HUES6 (cell line): Measurements from ENCODE around the gene ADAT3.

Experiments used
- H3K27ac ChIP-seq: 2 replicates; pipeline ENCODE4 v1.7.0; 2013; ENCODE audit warnings: low read depth, mild to moderate bottlenecking, low read length, inconsistent platforms
- H3K27me3 ChIP-seq: 2 replicates; pipeline ENCODE4 v1.6.1; 2013; ENCODE audit warnings: low read length; ENCODE audit not compliant: control insufficient read depth, insufficient read depth
- H3K36me3 ChIP-seq: 2 replicates; pipeline ENCODE4 v1.6.1; 2013; ENCODE audit warnings: low read length; ENCODE audit not compliant: control insufficient read depth, insufficient read depth
- H3K4me1 ChIP-seq: 2 replicates; pipeline ENCODE4 v1.6.1; 2013; ENCODE audit warnings: low read length; ENCODE audit not compliant: control insufficient read depth, insufficient read depth
- H3K4me3 ChIP-seq: 2 replicates; pipeline ENCODE4 v1.5.1; 2013; ENCODE audit warnings: low read depth, low read length
- H3K9ac ChIP-seq: one replicate; pipeline ENCODE4 v1.6.1; 2013; ENCODE audit warnings: mild to moderate bottlenecking, low read length
- H3K9me3 ChIP-seq: 2 replicates; pipeline ENCODE4 v1.6.1; 2013; ENCODE audit warnings: low read depth, low read length; ENCODE audit not compliant: control insufficient read depth, insufficient read depth

ADAT3 gene

DNA sequence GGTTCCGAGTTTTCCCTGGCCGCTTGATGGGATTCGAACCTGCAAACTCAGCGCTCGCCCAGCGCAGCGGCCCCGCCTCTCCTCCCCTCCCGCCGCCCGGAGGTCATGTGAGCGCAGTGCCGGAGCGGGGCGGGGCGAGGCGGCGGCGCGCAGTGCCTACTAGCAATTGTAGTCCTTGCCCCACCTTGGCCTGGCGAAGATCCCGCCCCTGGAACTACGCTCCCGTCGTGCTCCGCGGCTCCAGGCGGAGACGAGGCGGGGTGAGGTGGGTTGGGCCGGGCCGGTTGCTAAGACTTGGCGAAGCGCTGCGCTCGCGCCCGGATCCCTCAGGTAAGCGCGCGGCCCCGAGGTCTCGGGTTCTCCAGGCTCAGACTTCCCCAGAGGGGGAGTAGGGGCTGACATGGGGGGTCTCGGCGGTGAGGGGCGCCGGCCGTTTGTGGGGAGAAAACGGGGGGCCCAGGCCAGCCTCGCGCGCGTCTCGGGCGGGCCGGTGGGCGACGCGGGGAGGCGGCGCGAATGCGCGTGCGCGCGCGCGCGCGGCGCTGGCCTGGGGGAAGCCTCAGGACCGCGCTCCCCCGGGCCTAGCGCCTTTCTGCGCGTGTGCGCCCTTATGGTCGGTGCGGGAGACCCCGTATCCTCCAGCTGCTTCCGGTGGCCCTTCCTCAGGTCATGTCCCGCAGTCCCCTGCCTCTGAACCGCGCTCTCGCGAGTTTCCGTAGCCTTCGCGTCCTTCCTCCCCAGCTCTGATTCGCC is at the start of gene ADAT3, which contains the start of gene SCAMP4:
Gene ADAT3, plus strand, starts transcription at position 290 of the 753 bp plus-strand sequence. CDS start 6,649 bp downstream, outside the sequence.
Gene SCAMP4, plus strand, starts transcription at position 290 of the 753 bp plus-strand sequence. CDS start 9,621 bp downstream, outside the sequence.
- Histone ChIP-seq H3K36me3 (peaks cover 18% of the 10 kb centered on the region; the same call in 1 of the 2 replicates), H3K9me3 (no peaks in the 10 kb centered on the region), H3K9ac (peak within 1 kb of the TSS; percentile 86), H3K27me3 (no peaks in the 10 kb centered on the region), H3K4me1 (peaks cover 16% of the 10 kb centered on the region; the same call in 1 of the 2 replicates), H3K27ac (peak within 1 kb of the TSS; percentile 74), H3K4me3 (peak within 1 kb of the TSS; percentile 62)

DNA sequence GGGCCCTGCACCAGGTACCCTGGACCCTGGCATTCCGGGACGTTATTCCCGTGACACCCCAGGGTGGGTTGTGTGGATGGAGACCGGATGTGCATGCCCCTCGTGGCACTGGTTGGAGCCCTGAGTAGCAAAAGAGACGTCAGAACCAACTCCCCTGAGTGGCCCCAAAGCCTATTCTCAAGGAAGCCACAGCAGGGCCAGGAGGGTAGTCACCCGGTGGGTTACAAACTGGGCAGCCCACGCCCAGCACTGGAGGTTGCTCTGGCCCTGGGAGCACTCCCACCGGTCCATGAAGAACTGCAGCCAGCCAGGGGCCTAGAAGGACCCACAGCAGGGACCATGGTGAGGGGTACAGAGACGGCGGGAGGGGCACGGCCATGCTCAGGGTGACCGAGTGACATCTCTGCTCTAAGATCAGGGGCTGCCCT is 49.4 kb upstream of the ADAT3 start:
- Histone ChIP-seq H3K4me3 (peak overlapping the region; percentile 73), H3K27me3 (peaks cover 6% of the 10 kb centered on the region), H3K9ac (peak overlapping the region; percentile 2), H3K4me1 (peaks cover 65% of the 10 kb centered on the region), H3K27ac (no peak overlapping the region), H3K36me3 (no peaks in the 10 kb centered on the region), H3K9me3 (no peaks in the 10 kb centered on the region)

DNA sequence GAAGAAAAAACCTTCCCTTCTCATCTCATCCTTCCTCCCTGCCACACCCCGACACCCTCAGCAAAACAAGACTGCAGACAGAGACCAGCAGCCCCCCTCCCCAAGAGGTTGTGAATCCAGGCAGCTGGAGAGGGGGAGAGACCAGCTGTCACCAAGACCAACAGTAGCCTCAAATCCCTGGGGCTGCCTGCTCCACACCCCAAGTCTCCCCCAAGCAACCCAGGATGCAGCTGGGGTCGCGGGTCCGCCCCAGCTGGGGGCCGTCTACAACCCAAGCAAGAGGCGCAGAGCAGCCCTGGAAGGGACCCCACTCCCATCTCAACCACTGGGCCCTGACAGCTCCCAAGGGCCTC is 48.9 kb upstream of the ADAT3 start:
- H3K27ac ChIP-seq: peak overlapping the region; percentile 18; the same call in 1 of the 2 replicates
- peak overlapping the region; percentile 73 for H3K4me3 ChIP-seq
- H3K27me3 ChIP-seq: peaks cover 11% of the 10 kb centered on the region
- no peaks in the 10 kb centered on the region for H3K36me3 ChIP-seq
- peak overlapping the region; percentile 58 for H3K9ac ChIP-seq
- H3K9me3 ChIP-seq: no peaks in the 10 kb centered on the region
- peaks cover 70% of the 10 kb centered on the region for H3K4me1 ChIP-seq

DNA sequence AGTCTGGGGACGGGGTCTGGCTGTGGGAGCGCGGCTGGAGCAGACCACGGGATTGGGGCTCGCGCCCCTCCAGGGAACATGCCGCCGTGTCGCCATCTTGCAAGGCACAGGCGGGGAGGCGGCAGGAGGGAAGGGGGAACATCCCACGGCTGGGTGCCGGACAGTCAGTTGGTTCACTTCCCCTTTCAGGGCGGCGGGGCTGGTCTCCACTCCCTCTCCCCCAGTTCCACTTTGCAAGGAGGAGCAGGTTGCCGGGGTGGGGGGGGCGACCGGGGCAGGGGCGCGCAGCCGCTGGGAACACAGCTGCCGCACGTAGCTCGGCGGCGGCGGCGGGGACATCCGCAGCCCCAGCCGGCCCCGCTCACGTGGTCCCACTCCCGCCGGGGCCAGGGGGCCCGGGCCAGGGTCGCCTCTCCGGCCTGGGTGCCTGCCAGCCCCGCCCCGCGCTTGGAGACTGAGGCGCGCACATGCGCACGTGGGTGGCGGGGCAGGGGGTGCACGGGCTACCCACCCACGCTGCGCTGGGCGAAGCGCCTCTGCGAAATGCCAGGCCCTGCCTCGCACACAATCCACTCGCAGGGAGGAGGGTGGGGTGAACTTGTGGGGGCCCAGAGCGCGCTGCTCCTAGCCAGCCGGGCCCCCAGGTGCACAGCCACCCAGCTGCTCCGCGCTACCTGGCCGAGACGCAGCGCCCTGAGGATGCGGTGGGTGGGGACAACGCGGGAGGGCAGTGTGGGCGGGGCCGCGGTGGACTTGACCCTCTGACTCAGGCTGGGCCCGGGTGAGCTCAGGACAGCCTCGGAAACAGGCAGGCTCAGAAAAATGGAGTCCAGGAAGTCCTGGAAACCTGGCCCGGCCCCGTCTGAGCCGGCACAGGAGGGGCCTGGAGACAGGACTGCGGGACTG is 48.2 kb upstream of the ADAT3 start:
- Histone ChIP-seq H3K9ac (peak overlapping the region; percentile 65), H3K9me3 (no peaks in the 10 kb centered on the region), H3K4me3 (peak overlapping the region; percentile 73), H3K4me1 (peaks cover 71% of the 10 kb centered on the region), H3K27ac (peak overlapping the region; percentile 23; the same call in 1 of the 2 replicates), H3K27me3 (peaks cover 17% of the 10 kb centered on the region), H3K36me3 (no peaks in the 10 kb centered on the region)

DNA sequence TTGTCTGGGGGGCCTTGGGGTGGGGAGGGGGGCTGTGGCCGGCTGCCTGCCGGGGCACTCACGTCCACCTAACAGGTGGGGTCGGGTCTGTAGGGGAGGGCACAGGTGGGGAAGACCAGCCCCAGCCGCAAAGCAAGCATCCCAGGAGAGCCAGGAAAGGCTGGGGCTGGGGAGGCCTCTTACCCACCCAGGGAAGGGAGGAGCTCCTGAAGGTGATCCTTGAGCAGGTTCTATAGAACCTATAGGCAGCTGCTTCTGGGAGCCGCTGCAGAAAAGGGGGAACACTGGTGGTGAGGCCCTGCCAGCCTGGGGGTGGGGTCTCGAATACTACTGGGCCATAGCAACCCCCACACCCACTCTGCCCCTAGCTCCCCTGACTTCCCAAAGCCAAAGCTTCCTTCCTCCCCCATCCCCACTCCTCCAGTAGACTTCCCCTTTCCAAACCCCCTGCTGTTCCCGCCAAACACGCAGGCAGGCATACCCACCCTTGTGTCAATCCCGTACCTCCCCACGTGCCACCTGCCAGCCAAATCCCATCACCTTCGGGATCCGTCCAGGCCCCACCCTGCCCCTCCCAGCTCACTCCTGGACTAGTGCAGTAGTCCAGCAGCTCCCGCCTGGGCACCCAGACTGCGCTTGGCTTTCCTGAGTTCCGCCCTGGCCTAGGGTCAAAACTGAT is 47.4 kb upstream of the ADAT3 start:
- no peaks in the 10 kb centered on the region for H3K36me3 ChIP-seq
- H3K9me3 ChIP-seq: no peaks in the 10 kb centered on the region
- no peak overlapping the region for H3K9ac ChIP-seq
- no peak overlapping the region for H3K27ac ChIP-seq
- H3K4me1 ChIP-seq: peaks cover 66% of the 10 kb centered on the region
- peaks cover 23% of the 10 kb centered on the region for H3K27me3 ChIP-seq
- peak overlapping the region; percentile 73 for H3K4me3 ChIP-seq

DNA sequence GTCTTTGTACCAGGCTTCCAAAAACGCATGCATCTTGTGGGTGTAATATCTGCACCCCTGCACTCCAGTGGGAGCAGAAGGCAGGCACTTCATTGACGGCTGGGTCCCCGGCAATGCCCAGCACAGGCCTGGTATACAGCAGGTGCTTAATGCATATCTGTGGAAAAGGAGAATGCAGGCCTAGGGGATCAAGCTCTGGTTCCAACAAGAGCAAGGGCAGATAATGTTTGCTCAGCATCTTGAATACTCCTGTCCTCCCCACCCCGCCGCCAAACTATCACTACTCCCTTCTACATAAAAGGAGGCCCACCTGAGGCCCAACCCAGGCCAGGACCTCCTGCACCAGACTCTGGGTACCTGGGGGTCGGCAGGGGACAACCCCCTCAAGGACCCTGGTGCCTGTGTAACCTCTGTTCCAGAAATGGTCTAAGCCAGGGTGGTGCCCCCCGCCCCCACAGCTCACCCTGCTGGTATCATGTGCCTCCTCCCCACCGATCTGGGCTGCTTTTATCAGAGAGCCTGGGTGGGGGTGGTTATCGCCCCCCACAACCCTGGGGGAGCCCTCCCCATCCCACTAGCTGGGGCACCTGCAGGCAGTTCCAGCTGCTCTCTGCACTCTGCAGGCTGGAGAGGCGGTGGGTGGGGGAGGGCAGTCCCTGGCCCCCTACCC is 46.7 kb upstream of the ADAT3 start:
- Histone ChIP-seq H3K9me3 (no peaks in the 10 kb centered on the region), H3K4me1 (peaks cover 62% of the 10 kb centered on the region), H3K27me3 (peaks cover 23% of the 10 kb centered on the region), H3K36me3 (no peaks in the 10 kb centered on the region), H3K27ac (no peak overlapping the region), H3K9ac (no peak overlapping the region), H3K4me3 (peak overlapping the region; percentile 11; the same call in 1 of the 2 replicates)

DNA sequence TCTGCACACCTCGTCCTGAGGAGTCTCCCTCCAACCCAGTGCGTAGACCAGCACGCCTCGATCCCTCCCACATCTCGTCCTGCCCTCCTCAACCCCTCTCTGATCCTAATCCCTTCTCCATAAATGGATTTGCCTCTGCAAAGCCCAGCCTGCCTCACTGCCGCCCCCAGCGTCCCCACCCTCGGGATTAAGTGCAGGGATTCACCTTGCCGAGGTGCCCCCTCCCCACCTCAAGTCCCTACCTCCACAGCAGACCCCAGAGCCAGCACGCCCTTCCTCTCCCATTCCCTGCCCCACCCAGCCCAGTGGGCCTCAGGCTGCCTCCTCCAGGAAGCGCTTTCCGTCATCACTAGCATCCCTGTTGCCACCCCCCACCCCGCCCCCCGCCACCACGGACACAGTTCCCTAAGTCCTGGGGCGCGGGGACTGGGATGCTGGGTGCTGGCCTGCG is 45.8 kb upstream of the ADAT3 start:
- H3K27ac ChIP-seq: no peak overlapping the region
- peaks cover 58% of the 10 kb centered on the region for H3K4me1 ChIP-seq
- H3K9ac ChIP-seq: no peak overlapping the region

DNA sequence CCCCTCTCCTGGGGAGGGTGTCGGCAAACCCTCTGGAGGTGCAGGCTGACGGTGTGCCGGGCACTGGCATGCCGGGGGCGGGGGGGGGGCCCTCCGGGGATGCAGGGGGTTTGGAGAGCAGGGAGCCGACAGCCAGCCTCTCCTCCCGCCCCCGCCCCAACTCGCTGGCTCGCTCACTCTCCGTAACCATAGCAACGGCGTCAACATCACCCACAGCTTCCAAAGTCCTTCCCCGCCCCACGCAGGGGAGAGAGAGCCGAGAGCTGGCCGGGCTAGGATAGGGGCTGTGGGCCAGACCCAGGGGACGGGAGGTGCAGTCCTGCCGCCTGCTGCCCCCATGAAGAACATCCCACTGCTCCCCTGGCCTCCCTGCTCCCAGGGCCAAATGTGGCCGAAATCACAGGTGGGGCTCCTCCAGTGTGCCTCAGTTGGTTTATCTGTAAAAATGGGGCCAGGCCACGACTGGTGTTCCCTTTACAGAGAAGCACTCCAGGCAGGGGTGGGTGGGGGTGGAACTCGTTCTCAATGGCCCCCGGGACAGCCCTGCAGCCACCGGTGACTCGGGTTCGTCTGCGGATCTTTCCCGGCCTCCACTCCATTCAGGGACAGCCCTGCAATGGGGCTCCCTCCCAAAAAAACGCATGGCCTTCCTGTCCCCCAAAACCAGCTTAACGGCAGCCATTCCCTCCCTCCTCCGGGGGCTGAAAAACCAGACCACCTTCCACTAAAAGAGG is 45.0 kb upstream of the ADAT3 start:
- no peak overlapping the region for H3K27ac ChIP-seq
- H3K4me3 ChIP-seq: peak overlapping the region; percentile 89
- peak overlapping the region; percentile 32 for H3K9ac ChIP-seq

More for the DNA sequence above, 45.8 kb upstream of the ADAT3 start:
- Histone ChIP-seq H3K27me3 (peaks cover 23% of the 10 kb centered on the region), H3K4me3 (peak overlapping the region; percentile 89), H3K36me3 (no peaks in the 10 kb centered on the region), H3K9me3 (no peaks in the 10 kb centered on the region)

DNA sequence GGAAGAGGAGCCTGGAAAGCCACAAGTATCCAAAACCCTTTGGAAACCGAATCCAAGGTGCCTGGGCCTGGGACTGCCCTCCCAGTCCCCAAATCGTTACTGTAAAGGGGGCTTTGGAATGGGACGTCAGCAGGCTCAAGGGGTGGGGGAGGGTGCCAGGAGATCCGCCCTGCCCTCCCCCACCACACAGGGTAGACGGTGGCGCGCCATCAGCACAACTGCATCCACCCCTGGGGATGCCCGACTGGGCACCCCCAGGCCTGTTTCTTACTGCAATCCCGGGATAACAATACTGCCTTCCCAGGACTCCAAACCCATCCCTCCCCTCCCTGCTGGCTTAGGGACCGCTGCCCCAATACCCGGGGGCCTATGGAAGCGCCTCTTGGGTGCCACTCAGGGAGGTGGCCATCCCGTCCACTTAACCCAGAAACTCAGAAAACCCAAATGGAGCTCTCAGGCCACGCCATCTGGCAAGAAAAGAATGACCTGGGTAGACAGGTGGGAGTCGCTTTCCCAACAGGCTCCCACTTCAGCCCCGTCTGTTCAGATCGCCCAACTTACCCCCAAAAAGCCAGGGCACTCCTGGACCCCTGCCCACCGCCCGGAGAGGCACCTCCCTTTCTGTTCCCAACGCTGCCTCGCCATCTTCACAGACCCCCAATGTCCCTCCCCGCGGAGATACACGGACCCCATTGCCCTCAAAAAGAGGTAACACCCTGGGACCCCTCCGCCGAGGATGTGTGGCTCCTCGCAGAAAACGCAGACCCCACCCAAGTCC is 44.2 kb upstream of the ADAT3 start:
- H3K27me3 ChIP-seq: peaks cover 23% of the 10 kb centered on the region
- H3K4me3 ChIP-seq: peak overlapping the region; percentile 89
- H3K9ac ChIP-seq: peak overlapping the region; percentile 47
- peaks cover 51% of the 10 kb centered on the region for H3K4me1 ChIP-seq
- H3K36me3 ChIP-seq: no peaks in the 10 kb centered on the region
- no peak overlapping the region for H3K27ac ChIP-seq
- H3K9me3 ChIP-seq: no peaks in the 10 kb centered on the region

More for the DNA sequence above, 45.0 kb upstream of the ADAT3 start:
- H3K9me3 ChIP-seq: no peaks in the 10 kb centered on the region
- peaks cover 23% of the 10 kb centered on the region for H3K27me3 ChIP-seq
- no peaks in the 10 kb centered on the region for H3K36me3 ChIP-seq
- H3K4me1 ChIP-seq: peaks cover 54% of the 10 kb centered on the region
